Hematopoietic multipotent progenitor cell treated with erythropoietin and hydrocortisone succinate and interleukin-3 and kit ligand, for 15 days (in vitro differentiated cells): Measurements from ENCODE around the gene PRXL2B.
A peak's percentile ranks its signal among the peaks of the same experiment; 100 is the strongest.

Experiments used
- DNase-seq: peaks from one replicate; pipeline ENCODE4 v3.0.0-alpha.2; 2015; ENCODE audit warnings: low spot score

The PRXL2B gene

DNA sequence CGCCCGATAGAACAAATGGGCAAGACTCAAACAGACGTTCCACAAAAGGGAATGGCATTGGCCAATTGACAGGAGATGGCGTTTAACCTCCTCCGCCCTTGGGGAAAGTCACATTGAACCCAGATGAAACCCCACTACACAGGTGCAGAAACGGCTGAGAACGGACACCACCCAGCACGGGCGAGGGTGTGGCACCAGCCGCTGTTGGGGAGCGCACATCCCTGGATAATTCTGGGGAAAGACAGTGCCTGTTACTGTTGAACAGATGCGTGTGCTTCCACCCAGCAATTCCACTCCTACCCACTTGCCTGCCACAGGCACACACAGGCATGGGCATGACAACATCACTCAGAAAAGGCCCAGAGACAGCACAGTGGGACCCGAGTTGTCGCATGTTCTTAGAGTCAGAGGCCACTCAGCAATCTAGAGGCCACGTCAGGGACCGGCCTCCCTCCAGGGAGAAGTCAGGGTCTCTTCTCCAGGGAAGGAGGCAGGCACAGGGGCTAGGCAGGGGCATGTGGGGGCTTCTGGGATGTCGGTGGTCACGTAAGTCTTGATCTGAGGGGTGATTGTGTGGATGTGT, 15.2 kb downstream of the PRXL2B start:
- no peak for DNase-seq

DNA sequence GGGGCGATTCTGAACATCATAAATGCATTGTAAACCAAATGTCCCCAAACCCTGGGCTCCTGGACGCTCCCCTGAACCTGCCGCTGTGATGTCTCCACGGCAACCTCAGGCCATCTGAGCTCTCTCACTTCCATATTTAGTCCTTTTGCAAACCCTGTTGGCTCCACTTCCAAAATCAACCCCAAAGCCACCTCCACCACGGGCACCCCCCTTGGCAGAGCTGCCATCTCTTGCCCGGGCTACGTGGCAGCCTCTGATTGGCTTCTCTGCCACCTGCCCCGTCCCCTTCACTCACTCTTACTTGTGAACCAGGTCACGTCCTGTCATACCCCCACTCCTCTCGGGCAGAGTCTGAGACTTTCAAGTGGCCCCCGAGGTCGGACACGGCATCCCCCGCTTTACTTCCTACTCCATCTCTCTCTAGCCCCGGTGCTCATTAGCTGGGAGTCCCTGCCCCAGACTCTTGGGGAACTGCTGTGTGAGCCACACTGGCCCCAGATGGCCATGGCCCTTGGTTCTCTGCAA, 15.8 kb downstream of the PRXL2B start:
- DNase-seq: no peak

DNA sequence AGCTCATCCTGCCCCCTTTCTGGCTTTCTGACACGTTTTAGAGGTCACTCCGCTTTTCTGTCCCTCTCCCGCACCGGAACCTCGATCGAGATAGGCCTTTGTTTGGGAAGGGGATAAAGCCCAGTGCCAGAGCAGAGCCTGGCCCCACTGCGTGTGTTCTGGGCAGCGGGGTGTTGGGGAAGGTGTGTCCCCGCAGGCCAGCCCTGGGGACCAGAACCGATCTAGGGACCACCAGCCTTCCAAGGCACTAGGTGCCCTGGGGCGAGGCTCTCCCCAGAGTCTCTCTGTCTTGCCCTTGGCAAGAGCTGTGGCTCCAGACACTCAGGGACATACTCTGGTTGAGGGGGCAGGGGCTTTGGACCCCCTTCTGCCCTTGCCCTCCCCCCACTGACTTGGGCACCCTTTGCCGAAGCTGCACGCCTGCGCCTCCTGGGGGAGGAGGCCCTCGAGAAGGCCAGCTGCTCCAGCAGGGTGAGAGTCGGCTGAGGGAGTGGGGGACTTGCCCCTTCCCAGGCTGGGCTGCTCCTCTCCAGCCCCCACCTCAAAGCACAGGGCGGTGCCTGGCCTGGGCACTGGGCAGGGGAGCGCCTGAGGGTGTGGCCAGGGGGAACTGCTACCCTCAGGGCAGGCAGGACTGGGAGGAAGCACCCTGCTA, 16.4 kb downstream of the PRXL2B start:
- no peak for DNase-seq

DNA sequence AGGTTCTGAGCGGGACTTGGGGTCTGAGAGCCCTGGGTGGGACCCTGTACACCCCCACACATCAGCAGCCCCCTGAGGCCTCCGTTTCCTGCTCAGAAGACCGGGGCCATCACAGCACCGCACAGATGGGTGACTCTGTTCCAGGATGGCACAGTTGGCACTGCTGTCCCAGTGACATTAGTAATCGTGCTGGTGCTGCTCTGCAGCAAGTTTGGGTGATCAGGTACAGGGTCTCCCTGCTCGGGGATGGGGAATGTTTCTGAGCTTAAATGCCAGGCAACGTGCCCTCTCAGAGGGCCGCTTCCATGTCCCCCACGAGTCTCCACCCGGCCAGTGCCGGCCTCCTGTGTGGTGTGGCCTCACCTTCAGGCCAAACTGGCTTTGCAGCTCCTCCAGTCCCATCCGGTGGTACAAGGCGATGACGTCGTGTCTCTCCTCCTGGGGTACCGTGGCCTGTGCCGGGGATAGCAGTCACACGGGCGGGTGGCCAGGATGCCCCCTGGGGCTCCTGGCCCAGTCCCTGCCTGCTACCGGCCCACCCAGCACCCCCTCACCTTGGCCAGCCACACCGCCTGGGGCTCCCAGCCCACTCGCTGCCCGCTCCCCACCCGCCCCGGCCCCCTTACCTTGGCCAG, 17.1 kb downstream of the PRXL2B start:
- DNase-seq: no peak

DNA sequence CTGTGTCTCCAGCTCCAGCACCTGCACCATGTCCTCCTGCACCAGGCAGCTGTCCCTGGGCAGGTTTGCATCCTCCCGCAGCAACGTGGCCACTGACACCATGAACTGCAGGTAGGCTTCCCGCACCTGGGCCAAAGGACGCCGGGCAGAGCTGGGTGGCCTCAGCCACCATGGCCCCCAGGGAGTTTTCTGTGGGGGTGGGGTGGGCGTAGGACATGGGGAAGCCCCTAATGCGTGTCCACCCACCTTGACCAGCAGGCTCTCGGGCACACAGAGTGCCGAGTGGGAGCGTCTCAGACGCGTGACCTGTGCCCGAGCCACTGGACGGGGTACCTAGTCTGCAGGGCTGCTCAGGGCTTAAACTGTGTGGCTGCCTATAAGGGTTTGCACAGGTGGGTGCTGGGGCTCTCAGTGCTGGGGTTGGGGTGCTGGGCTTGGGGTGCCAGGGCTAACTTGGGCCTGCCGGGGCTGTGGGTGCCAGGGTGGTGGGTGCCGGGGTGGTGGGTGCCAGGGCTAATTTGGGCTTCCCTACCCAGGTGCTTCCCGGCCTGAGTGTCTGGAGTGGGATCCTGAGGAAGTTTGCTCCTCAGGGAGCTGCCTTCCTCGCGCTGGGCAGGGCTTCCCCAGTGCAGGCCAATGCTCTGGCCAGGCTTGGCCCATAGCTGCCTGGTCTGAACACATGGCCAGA, 17.7 kb downstream of the PRXL2B start:
- no peak for DNase-seq

DNA sequence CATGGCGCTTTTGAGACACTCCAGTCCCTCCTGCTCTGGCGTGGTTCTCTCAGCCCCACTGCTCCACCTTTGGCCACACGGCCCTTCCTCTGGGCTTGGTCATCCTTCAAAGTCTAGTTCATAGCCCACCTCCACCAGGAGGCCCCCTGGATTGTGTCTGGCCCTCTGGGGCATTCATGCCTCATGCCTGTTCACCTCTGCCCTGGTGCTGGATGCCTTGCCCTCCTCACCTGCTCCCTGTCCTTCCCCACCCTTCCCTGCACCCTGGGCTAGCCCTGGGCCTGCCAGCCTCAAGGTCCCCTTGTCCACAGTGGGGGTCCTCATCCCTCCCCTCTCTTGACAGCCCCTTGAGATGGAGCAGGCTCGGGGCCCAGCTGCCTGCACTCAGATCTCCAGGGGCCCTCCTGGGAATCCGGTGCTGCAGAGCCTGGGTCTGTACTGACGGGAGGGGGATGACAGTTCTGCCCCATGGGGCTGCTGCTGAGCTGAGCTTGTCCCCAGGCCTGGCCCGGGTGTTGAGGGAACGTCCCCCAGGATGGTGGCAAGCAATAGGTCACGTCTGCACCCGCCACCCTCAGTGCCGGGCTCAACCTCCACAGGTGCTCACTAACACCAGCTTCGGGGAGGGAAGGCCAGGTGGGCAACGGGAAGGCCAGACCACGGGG, 18.4 kb downstream of the PRXL2B start:
- no peak for DNase-seq

DNA sequence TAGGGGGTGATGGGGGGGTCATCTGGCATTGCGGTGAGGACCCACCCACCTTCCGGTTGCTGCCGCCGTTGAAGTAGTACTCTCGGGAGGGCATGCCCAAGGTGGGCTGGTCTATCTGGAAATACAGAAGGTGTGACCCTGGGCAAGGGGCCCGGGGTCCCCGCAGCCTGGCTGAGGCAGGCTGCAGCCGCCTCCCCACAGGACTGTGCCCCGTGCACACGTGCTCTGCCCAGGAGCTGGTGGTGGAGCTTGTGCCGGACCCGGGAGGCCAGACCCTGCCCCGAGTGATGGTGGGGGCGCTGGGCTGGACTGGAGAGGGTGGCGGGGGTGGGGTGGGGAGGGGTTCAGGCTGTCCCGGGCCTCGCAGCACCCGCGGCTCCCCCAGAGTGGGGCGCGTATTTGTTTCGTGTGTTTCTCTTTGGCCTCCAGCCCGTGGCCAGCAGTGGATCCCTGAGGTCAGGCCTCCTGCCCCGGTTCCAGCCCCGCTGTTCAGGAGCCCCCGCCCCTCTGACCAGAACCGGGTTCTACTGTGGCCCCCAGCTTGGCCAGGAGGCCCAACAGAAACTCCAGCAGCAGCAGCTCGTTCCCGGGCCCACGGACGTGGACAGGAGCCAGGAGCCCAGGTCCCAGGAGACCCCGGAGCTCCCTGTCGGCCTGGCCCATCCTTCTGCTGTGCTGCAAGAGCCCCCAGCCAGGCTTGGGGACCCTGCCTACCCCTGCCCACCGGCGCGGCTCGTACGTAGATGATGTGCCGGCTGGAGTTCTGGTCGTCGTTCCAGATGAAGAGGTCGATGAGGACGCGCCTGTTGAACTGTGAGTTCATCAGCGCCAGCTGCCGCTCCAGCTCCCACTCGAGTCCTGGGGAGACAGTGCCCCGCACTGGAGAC, 19.2 kb downstream of the PRXL2B start:
- no peak for DNase-seq

DNA sequence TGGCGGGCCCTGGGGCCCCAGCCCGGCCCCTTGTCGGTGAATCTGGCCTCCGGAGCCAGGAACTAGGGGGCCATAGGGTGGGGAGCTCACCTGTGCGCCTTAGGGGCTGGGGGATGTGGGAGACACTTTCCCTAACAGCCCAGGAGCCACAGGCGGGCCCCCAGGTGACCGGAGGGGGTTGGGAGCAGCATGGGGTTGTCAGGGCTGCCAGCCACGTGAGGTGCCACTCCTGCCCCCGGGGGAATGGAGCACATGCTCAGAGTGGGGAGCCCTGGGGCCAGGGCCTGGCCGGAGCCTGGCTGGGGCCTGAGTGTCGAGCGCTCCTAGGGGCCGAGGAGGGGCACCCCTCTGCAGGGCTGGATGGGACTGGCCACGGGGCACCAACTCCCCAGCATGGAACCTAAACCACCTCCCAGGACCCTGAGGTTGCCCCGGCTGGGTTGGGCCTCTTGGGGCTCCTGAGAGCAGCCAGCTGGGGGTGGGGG, 19.9 kb downstream of the PRXL2B start:
- DNase-seq: no peak

DNA sequence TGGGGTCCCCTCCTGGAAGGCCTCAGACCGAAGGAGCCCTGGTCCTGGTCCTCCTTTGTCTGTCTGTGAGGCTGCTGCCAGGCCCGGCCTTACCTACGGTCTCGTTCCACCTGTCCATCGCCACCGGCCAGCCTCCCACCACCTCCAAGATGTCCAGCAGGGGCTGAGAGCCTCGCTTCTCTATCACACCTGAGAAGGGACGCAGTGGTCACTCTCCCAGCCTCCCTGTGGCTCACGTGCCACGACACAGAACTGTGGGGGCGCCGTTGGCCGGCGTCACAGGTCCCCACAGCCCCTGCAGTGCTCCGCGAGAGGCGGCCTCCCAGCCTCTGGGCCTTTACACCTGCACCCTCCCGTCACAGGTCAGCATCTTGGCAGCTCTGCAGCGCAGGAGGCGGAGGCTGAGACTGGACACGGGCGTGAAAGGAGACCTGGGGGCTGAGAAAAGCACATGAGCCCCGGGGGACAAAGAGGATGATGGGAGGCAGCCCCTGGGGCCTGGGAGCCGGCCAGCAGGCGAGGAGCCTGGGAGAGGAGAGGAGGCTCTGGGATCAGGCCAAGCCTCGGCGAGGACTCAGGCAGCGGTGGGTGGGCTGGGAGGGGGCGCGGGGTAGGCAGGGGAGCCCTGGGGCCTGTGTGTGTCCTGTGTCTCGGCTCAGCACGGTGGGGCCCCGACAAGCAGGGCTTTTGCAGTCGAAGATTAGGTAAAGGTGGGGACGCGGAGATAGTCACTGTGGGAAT, 20.5 kb downstream of the PRXL2B start:
- DNase-seq: no peak

DNA sequence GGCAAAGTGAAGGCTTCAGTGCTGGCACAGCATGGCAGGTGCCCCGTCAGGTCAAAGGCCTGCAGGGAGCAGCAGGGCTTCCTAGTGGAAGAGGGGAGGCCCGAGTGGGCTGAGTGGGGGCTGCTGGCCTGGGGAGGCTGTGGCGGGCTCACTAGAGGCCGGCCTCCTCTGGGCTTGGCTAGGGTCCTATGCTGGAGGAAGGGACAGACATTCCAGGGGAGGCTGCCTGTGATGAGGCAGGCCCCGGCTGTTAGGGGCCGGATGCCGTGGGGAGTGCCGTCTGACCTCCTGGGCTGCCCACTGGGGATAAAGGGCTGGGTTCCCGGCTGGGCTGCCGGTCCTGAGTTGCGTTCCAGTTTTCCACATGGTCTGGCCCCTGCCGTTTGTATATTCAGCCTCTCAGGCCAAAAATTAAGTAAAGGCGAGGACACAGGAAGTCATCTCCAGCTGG, 21.1 kb downstream of the PRXL2B start:
- DNase-seq: no peak

DNA sequence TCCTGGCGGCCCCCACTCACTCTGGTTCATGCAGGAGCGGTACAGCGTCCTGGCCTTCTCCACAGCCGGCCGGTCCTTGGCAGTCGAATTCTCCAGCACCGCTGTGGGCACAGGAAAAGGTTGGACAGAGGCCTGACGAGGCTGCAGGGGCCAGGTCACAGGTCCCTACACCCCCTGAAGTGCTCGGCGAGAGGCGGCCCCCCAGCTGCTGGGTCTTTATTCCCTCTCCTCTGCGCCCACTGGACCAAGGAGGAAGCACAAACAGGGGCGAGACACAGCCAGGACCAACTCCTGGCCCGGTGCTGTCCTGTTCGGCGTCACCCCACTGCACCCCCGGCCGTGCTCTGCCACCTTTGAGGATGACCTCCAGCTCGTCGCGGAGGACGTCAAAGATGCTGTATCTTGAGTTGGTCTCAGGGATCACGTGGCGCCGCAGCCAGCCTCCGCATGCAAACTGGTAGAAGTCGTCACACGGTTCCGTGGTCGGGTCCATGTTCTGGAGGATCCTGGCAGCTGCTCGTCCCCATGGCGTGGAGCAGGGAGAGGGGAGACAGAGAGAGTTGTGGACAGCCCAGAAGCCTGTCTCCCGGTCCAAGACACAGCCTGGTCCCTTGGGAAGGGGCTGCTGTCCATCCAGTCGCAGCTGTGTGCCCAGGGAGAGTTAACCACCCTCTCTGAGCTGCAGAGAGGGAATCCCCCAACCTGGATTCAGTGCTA, 22.9 kb downstream of the PRXL2B start:
- no peak for DNase-seq

DNA sequence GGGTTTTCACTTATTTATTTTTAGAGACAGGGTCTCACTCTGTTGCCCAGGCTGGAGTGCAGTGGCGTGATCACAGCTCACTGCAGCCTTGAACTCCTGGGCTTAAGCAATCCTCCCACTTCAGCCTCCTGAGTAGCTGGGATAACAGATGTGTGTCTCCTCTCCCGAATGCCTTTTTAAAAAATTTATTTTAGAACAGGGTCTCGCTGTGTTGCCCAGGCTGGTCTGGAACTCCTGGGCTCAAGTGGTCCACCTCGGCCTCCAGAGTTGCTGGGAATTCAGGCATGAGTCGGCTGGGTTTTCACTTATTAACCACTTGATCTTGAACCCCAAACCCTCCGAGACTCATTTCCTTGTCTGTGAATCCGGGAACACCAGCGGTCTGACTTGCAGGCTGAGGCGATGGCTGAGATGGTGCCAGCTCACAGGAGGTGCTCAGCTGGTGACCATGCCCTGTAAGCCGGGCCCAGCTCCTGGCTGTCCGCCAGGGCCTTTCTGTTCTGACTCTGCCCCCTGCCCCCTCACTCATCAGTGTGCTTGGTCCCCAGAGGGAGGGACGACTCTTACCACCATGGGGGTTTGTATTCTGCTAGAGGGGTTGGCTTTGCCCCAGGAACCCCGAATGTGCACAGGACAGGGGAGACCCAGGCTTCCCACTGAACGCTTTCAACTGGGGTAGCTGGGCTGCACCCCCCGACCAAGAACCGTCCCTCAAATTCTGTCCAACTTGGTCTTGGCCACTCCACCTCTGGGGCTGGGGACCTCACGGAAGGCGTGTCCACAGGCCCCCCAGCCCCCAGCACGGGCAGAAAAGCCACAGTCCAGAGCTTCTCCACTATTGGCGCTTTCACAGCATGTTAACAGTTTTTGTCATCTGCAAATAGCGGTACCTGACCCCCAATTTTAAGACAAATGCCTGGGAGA, 23.7 kb downstream of the PRXL2B start:
- no peak for DNase-seq

DNA sequence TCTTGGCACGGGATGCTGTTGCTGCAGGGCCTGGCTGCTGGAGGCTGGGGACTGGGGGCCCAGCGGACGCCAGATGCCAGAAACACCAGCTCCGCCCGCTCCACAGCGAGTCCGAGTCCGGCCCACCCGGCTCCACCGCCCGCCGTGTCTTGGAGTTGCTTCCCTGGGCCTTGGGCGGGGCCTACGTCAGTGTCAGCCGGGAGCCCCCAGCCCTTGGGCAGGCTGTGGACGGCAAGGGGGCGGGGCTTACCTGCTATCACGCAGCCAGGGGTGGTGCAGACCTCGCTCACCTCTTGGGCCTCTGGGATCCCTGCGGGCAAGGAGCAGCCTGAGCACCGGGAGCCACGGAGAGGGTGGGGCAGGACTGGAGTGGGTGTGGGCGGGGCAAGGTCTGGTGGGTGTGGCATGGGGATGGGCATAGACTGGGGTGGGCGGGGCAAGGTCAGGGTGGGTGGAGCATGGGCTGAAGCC, 24.5 kb downstream of the PRXL2B start:
- peak; percentile 49 for DNase-seq

DNA sequence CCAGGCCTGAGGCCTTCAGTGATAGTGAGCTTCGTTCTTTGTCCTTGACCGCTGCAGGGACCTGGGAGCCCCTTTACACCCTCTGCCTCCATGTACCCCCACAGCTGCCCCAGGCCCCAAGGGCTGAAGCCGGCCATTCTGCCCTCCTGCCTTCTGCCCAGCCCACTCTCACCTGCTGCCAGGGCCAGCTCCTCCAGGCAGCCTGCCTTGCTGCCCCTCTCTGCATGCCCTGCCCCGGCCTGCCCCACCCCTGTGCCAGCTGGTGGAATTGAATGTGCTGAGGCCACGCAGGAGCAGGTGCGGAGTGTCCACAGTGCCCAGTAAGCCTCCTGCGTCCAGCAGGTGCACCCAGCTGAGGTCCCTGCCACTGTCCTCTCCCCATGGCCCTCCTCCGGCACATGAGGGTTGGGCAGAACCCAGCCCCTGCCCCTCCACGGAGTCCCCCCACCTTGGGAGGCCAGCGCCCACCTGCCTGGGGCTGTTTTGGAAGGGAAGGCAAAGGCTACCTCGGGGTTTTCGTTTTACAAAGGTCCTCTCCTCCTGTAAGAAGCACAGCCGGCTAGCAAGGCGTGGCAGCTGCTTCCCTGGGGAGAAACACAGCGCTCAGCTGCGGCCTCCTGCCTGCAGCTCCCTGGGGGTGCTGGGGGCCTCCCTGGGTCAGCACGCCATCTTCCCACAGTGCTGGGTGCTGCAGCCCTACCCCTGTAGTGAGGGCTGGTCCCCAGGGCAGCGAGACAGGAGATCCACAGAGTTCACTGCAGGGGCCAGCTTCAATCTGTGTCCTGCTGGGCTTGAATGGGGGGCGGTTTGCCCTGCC, 25.3 kb downstream of the PRXL2B start:
- DNase-seq: no peak

DNA sequence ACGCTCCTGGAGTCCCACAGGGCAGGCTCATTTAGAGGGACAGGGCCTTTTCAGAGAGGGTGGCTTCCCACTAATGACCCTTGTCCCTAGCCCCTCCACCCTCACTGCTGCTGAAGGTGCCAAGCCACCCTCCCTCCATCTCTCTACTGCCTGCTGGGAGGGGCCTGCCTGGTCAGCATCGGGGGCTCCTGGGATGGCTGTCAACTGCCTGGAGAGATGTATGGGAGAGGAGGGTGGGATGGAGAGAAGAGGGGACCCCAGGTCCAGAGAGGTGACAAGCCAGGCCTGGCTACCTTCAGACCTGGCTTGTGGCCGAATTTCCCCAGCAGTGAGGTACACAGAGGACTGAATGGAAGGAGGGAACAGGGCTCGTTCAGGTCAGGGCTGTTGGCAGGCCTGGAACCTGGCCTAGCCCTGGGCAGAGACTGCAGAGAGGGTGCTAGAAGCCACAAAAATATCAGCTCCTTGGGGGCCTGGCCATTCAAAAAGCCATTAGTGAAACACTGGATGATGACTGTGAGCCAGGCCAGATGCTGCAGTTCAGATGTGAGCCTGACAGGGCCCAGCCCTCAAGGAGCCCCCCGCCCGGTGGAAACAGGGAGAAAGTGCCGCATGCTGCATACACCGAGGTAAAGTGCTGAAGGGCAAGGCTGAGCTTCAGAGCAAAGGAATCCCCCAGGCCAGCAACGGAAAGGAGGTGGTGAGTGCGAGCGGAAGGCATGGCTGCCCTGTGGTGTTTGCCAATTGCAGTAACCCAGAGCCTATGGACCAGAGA, 26.2 kb downstream of the PRXL2B start:
- no peak for DNase-seq

DNA sequence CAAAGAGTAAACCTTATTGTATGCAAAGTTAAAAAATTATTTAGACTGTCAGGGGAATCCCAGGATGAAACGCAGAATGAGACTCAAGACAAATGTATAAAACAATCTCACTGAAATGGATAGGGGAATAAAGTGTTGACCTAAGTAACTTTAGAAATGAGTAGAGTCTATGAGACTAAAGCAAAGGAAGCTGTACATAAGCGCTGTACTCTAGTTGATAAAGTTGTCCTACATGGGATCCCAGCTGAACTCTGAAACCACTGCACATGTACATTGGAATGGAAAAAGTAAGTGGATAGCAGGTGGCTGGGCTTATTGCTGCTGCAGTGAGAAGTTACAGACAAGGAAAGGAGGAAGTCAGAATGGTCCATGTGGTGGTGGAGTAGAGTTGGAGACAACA, 27.6 kb downstream of the PRXL2B start:
- no peak for DNase-seq

DNA sequence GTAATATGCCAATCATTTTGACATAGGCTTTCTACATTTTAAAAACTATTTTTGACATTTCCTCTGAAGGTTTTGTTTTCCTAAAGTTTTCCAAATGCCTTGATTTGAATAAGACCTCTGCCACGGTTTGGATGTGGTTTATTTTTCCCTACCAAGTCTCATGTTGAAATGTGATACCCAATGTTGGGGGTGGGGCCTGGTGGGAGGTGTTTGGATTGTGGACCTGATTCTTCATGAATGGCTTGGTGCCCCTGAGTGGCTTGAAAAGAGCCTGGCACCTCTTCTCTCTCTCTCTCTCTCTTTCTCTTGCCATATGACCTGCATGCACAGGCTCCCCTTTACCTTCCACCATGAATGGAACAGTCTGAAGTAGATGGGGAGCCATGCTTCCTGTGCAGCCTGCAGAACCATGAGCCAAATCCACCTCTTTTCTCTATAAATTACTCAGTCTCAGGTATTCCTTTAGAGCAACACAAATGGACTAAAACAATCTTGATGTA, 31.4 kb downstream of the PRXL2B start:
- DNase-seq: no peak
